Testis (tissue), 3 donors: ENCODE measurements around the gene HOXB4. TPM values are rescaled to one million over a fixed set of nuclear protein-coding genes. Genes with fewer than 3 reads are reported as not detected.

Source experiments
- DNase-seq: peaks from one replicate; pipeline ENCODE4 v3.0.0-alpha.2; 2019
- H3K27ac ChIP-seq, 2 donors: fragments of 200-600 bp; sonication (generic); one replicate each; pipeline ENCODE4 v1.5.1; 2019
- H3K27me3 ChIP-seq: fragments of 200-600 bp; sonication (generic); one replicate; pipeline ENCODE4 v1.5.1; 2019
- H3K36me3 ChIP-seq: fragments of 200-600 bp; sonication (generic); one replicate; pipeline ENCODE4 v1.5.1; 2017; ENCODE audit warnings: low read depth; ENCODE audit errors: missing control alignments
- H3K4me1 ChIP-seq: fragments of 200-600 bp; sonication (generic); one replicate; pipeline ENCODE4 v1.5.1; 2019
- H3K4me3 ChIP-seq, 2 donors: fragments of 200-600 bp; sonication (generic); one replicate each; pipeline ENCODE4 v1.5.1; 2017 to 2019
- H3K9me3 ChIP-seq: fragments of 200-600 bp; sonication (generic); one replicate; pipeline ENCODE4 v1.5.1; 2017
- CTCF ChIP-seq, 3 experiments: fragments of 450-650 bp in 2 of 3; fragments of 200-600 bp in 1 of 3; sonication (generic) in 1 of 3; IDR thresholded peaks; one replicate each; pipeline ENCODE4 v1.5.1; 2016 to 2019; ENCODE audit warnings: antibody characterized with exemption in 3 of 3, mild to moderate bottlenecking in 2 of 3, moderate library complexity in 1 of 3
- POLR2A ChIP-seq: fragments of 450-650 bp; IDR thresholded peaks from one replicate; pipeline ENCODE4 v1.6.1; 2017; ENCODE audit warnings: antibody characterized with exemption, mild to moderate bottlenecking, moderate library complexity
- WGBS, 2 donors: methylation state at CpG; one replicate each; pipeline ENCODE4 v1.1.5; 2018; 5-methylcytosine and 5-hydroxymethylcytosine counted together
- intact Hi-C: fragments of 100-400 bp; cut with DNase I; formaldehyde crosslinking; loops from one replicate; pipeline ENCODE4 v1.15.1; 2023; ENCODE audit warnings: low total_unique reads
- polyA plus RNA-seq: library from polyadenylated mRNA; stranded (reverse); fragments of 350-450 nt; fragmentation: Illumina TruSeq; extraction: RNeasy Lipid Tissue Mini Kit (QIAGEN cat#74804); gene quantifications from one replicate; pipeline ENCODE4 v1.2.3, GENCODE V29; 2014; ENCODE audit warnings: low read depth, low replicate concordance; ENCODE audit not compliant: insufficient read depth
- total RNA-seq, 2 donors: library from RNA; depleted of rRNA; stranded (reverse); fragments of >200 nt; gene quantifications; one replicate each; pipeline ENCODE4 v1.2.3, GENCODE V29; 2016

The HOXB4 gene
- total and polyA plus RNA-seq, 3 donors from 2014 or later, result 1.6 to 1.8 (median 1.6) TPM

- no peaks in the 10 kb centered on the region for H3K27me3 ChIP-seq
- no peak for TF ChIP-seq CTCF (IDR thresholded peaks at IDR 0.05)
- TF ChIP-seq POLR2A, result no peak
- no peak for DNase-seq
These were observed 30.3 kb upstream of the HOXB4 start for GRCh38 chr17:48608494-48608834.

GRCh38 chr17:48606892-48607614 lies 28.9 kb upstream of the HOXB4 start:
- Histone ChIP-seq H3K36me3 (no peaks in the 10 kb centered on the region), H3K27me3 (peaks cover 7% of the 10 kb centered on the region), H3K9me3 (no peaks in the 10 kb centered on the region), H3K4me1 (peaks cover 9% of the 10 kb centered on the region), H3K4me3 (no peak overlapping the region), H3K27ac (no peak overlapping the region)
- DNase-seq, result no peak
- 59 to 63% methylated on average over 9 of the region's 9 CpGs for WGBS, 2 donors
- intact Hi-C loops, result no loop called here
- TF ChIP-seq CTCF (IDR thresholded peaks at IDR 0.05) (no peak), POLR2A (no peak)

More at GRCh38 chr17:48608494-48608834, 30.3 kb upstream of the HOXB4 start:
- H3K4me1 ChIP-seq, result peaks cover 10% of the 10 kb centered on the region
- 78 to 100% methylated on average over 1 of the region's 1 CpG for WGBS, 2 donors
- H3K36me3 ChIP-seq, result no peaks in the 10 kb centered on the region
- no peak overlapping the region for H3K4me3 ChIP-seq
- no peaks in the 10 kb centered on the region for H3K9me3 ChIP-seq
- H3K27ac ChIP-seq, result no peak overlapping the region
- intact Hi-C loops, result no loop called here

GRCh38 chr17:48605991-48606891 lies 28.1 kb upstream of the HOXB4 start:
- no peak for DNase-seq
- intact Hi-C loops, result no loop called here
- WGBS, 2 donors, result 28 to 29% methylated on average over 36 to 41 of the region's 41 CpGs
- TF ChIP-seq POLR2A (no peak), CTCF (IDR thresholded peaks at IDR 0.05) (no peak)
- Histone ChIP-seq H3K36me3 (no peaks in the 10 kb centered on the region), H3K27ac (no peak overlapping the region), H3K4me1 (peaks cover 10% of the 10 kb centered on the region), H3K27me3 (peaks cover 7% of the 10 kb centered on the region), H3K4me3 (no peak overlapping the region), H3K9me3 (no peaks in the 10 kb centered on the region)

GRCh38 chr17:48605409-48605919 lies 27.3 kb upstream of the HOXB4 start:
- no peak for DNase-seq
- intact Hi-C loops, result no loop called here
- 20 to 23% methylated on average over 10 of the region's 10 CpGs for WGBS, 2 donors
- Histone ChIP-seq H3K27ac (no peak overlapping the region), H3K4me1 (peaks cover 9% of the 10 kb centered on the region), H3K27me3 (peaks cover 7% of the 10 kb centered on the region), H3K4me3 (no peak overlapping the region), H3K36me3 (no peaks in the 10 kb centered on the region), H3K9me3 (no peaks in the 10 kb centered on the region)
- TF ChIP-seq POLR2A (no peak), CTCF (IDR thresholded peaks at IDR 0.05) (no peak)
